HG03442 (cell line): Measurements from ENCODE around the gene SLFN12L.
"Not testable (repeated sequence)": the region's sequence is repeated elsewhere in the genome, so short reads cannot be mapped to it uniquely, and the experiment has no call there.

ENCODE experiments used
- ATAC-seq: cut with Tn5 transposase; IDR thresholded peaks from one replicate; pipeline ENCODE4 v1.9.1; 2021; ENCODE audit warnings: mild to moderate bottlenecking, moderate library complexity; ENCODE audit not compliant: unreplicated experiment

SLFN12L gene

GRCh38 chr17:35543856-35544255, 6.4 kb upstream of the SLFN12L start:
- ATAC-seq: no peak

GRCh38 chr17:35542990-35543389, 5.5 kb upstream of the SLFN12L start:
- ATAC-seq: no peak

- no peak for ATAC-seq
Observed at GRCh38 chr17:35541434-35541833, 4.0 kb upstream of the SLFN12L start.

GRCh38 chr17:35540589-35541404, 3.3 kb upstream of the SLFN12L start:
- no peak for ATAC-seq

- ATAC-seq: no peak
Observed at GRCh38 chr17:35539659-35540026, 2.2 kb upstream of the SLFN12L start.

- ATAC-seq: no peak
Observed at GRCh38 chr17:35536664-35537171, 760 bp downstream of the SLFN12L start.

GRCh38 chr17:35535406-35535805, 2.1 kb downstream of the SLFN12L start:
- ATAC-seq: not testable (repeated sequence)

GRCh38 chr17:35534576-35535093, 2.8 kb downstream of the SLFN12L start:
- ATAC-seq: no peak

- no peak for ATAC-seq
Observed at GRCh38 chr17:35531160-35531559, 6.3 kb downstream of the SLFN12L start.

GRCh38 chr17:35529866-35530265, 7.6 kb downstream of the SLFN12L start:
- no peak for ATAC-seq

- ATAC-seq: not testable (repeated sequence)
Observed at GRCh38 chr17:35529326-35529725, 8.2 kb downstream of the SLFN12L start.

- ATAC-seq: no peak
Observed at GRCh38 chr17:35523296-35523695, 14.2 kb downstream of the SLFN12L start.

- not testable (repeated sequence) for ATAC-seq
Observed at GRCh38 chr17:35521654-35522256, 15.7 kb downstream of the SLFN12L start.

GRCh38 chr17:35521150-35521549, 16.3 kb downstream of the SLFN12L start:
- no peak for ATAC-seq

- no peak for ATAC-seq
Observed at GRCh38 chr17:35519906-35520442, 17.5 kb downstream of the SLFN12L start.

- no peak for ATAC-seq
Observed at GRCh38 chr17:35519439-35519838, 18.0 kb downstream of the SLFN12L start.

- ATAC-seq: not testable (repeated sequence)
Observed at GRCh38 chr17:35518431-35518830, 19.0 kb downstream of the SLFN12L start.

GRCh38 chr17:35515027-35515426, 22.5 kb downstream of the SLFN12L start:
- no peak for ATAC-seq

GRCh38 chr17:35514564-35514963, 22.9 kb downstream of the SLFN12L start:
- no peak for ATAC-seq

GRCh38 chr17:35510052-35510451, 27.4 kb downstream of the SLFN12L start:
- ATAC-seq: no peak

- not testable (repeated sequence) for ATAC-seq
Observed at GRCh38 chr17:35507714-35508113, 29.8 kb downstream of the SLFN12L start.

GRCh38 chr17:35499548-35499947, 37.9 kb downstream of the SLFN12L start:
- no peak for ATAC-seq
